ENCODE data around the gene PCDH12.

DNA sequence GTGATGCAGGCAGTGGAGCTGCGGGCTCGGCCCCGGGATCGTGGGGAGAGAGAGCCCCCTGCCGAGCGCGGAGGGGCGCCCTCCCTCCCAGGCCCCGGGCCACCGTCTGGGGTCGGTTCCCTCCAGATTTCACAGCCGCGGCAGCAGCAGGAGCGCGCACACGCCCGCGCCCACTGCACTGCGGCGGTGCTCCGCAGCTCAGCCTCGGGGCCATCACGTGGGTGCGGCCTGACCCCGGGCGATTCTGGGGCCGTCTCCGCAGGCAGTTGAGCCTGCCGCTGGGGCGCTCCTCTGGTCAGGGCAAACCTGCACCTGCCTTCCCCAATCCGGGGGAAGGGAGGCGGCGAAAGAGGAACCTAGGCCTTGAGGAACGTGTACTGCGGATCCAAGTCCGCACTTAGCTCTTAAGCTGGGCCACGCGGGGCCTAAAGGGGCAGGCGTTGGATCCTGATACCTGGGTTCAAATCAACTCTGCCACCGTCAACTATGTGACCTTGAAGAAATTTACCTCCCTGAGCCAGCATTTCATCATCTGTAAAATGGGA lies 43.7 kb downstream of the PCDH12 start:
- TF ChIP-seq FOSL1 (IDR thresholded peaks at IDR 0.05; ENCODE audit: low read depth) = no peak
- no peak for TF ChIP-seq POLR2A (IDR thresholded peaks at IDR 0.05; ENCODE audit: borderline replicate concordance, extremely low read depth, insufficient read depth, insufficient read length)
- TF ChIP-seq POLR2AphosphoS5 (IDR thresholded peaks at IDR 0.05; ENCODE audit: low read depth, low read length) = no peak
- TF ChIP-seq, protein P1, sequence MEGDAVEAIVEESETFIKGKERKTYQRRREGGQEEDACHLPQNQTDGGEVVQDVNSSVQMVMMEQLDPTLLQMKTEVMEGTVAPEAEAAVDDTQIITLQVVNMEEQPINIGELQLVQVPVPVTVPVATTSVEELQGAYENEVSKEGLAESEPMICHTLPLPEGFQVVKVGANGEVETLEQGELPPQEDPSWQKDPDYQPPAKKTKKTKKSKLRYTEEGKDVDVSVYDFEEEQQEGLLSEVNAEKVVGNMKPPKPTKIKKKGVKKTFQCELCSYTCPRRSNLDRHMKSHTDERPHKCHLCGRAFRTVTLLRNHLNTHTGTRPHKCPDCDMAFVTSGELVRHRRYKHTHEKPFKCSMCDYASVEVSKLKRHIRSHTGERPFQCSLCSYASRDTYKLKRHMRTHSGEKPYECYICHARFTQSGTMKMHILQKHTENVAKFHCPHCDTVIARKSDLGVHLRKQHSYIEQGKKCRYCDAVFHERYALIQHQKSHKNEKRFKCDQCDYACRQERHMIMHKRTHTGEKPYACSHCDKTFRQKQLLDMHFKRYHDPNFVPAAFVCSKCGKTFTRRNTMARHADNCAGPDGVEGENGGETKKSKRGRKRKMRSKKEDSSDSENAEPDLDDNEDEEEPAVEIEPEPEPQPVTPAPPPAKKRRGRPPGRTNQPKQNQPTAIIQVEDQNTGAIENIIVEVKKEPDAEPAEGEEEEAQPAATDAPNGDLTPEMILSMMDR (IDR thresholded peaks at IDR 0.05 in 2 of 3, conservative IDR thresholded peaks at IDR 0.05 in 1 of 3; ENCODE audit: borderline replicate concordance in 1 of 3, insufficient read depth in 1 of 3, low read depth in 2 of 3, low read length in 2 of 3) = no peak
- TF ChIP-seq RAD21 (IDR thresholded peaks at IDR 0.05; ENCODE audit: low read depth) = no peak
- TF ChIP-seq SIN3A (IDR thresholded peaks at IDR 0.05; ENCODE audit: low read depth) = no peak
- no peak for TF ChIP-seq EZH2 (IDR thresholded peaks at IDR 0.05)
- TF ChIP-seq YY1 (IDR thresholded peaks at IDR 0.05; ENCODE audit: extremely low read depth, insufficient replicate concordance, low read depth, low read length) = no peak
- TF ChIP-seq EZH2phosphoT487 (IDR thresholded peaks at IDR 0.05; ENCODE audit: borderline replicate concordance) = no peak
- TF ChIP-seq, protein P2, sequence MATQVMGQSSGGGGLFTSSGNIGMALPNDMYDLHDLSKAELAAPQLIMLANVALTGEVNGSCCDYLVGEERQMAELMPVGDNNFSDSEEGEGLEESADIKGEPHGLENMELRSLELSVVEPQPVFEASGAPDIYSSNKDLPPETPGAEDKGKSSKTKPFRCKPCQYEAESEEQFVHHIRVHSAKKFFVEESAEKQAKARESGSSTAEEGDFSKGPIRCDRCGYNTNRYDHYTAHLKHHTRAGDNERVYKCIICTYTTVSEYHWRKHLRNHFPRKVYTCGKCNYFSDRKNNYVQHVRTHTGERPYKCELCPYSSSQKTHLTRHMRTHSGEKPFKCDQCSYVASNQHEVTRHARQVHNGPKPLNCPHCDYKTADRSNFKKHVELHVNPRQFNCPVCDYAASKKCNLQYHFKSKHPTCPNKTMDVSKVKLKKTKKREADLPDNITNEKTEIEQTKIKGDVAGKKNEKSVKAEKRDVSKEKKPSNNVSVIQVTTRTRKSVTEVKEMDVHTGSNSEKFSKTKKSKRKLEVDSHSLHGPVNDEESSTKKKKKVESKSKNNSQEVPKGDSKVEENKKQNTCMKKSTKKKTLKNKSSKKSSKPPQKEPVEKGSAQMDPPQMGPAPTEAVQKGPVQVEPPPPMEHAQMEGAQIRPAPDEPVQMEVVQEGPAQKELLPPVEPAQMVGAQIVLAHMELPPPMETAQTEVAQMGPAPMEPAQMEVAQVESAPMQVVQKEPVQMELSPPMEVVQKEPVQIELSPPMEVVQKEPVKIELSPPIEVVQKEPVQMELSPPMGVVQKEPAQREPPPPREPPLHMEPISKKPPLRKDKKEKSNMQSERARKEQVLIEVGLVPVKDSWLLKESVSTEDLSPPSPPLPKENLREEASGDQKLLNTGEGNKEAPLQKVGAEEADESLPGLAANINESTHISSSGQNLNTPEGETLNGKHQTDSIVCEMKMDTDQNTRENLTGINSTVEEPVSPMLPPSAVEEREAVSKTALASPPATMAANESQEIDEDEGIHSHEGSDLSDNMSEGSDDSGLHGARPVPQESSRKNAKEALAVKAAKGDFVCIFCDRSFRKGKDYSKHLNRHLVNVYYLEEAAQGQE (IDR thresholded peaks at IDR 0.05; ENCODE audit: low read depth) = no peak
- no peak for TF ChIP-seq EGR1 (IDR thresholded peaks at IDR 0.05; ENCODE audit: low read depth)
- no peak for TF ChIP-seq SP1 (IDR thresholded peaks at IDR 0.05; ENCODE audit: low read depth)

All from HCT116 (cell line).